ENCODE data around the gene MAP4K5.

- TF ChIP-seq, protein P1, sequence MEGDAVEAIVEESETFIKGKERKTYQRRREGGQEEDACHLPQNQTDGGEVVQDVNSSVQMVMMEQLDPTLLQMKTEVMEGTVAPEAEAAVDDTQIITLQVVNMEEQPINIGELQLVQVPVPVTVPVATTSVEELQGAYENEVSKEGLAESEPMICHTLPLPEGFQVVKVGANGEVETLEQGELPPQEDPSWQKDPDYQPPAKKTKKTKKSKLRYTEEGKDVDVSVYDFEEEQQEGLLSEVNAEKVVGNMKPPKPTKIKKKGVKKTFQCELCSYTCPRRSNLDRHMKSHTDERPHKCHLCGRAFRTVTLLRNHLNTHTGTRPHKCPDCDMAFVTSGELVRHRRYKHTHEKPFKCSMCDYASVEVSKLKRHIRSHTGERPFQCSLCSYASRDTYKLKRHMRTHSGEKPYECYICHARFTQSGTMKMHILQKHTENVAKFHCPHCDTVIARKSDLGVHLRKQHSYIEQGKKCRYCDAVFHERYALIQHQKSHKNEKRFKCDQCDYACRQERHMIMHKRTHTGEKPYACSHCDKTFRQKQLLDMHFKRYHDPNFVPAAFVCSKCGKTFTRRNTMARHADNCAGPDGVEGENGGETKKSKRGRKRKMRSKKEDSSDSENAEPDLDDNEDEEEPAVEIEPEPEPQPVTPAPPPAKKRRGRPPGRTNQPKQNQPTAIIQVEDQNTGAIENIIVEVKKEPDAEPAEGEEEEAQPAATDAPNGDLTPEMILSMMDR (IDR thresholded peaks at IDR 0.05): no peak
- TF ChIP-seq EP300 (IDR thresholded peaks at IDR 0.05; ENCODE audit: low read depth): no peak
- no peak for TF ChIP-seq POLR2A (IDR thresholded peaks at IDR 0.05)
Measured at GRCh38 chr14:50383618-50384225, 148.6 kb downstream of the MAP4K5 start.

All from transverse colon (tissue), 3 donors.